Measurements from ENCODE around the gene VAT1. TPM values are rescaled to one million over a fixed set of nuclear protein-coding genes. Genes with fewer than 3 reads are reported as not detected.

VAT1 gene
- total RNA-seq, 1 donor from 2014 or later, result 18.4 TPM

- intact Hi-C loops (cut with micrococcal nuclease), result no loop called here
Observed at GRCh38 chr17:43010667-43011308, 11.4 kb downstream of the VAT1 start.

- intact Hi-C loops (cut with micrococcal nuclease), result loop anchor here (1.0 to 10.0 kb wide), 2 partner anchors 9 to 208 kb away; partner anchors contain the start of genes RPL27 and TMEM106A
Observed at GRCh38 chr17:43006639-43007551, 15.3 kb downstream of the VAT1 start, which contains the start of gene IFI35. TSS of gene IFI35 (plus strand) at chr17:43006784. CDS start at chr17:43006948, 164 bp downstream.

GRCh38 chr17:43003542-43004172 is 18.5 kb downstream of the VAT1 start:
- intact Hi-C loops (cut with micrococcal nuclease), result loop anchor here (10.0 kb wide), 1 partner anchor 211 kb away; the partner anchor contains the start of gene TMEM106A

GRCh38 chr17:43000894-43001293 is 21.3 kb downstream of the VAT1 start:
- intact Hi-C loops (cut with micrococcal nuclease), result loop anchor here (10.0 kb wide), 1 partner anchor 214 kb away; the partner anchor contains the start of gene TMEM106A

DNA sequence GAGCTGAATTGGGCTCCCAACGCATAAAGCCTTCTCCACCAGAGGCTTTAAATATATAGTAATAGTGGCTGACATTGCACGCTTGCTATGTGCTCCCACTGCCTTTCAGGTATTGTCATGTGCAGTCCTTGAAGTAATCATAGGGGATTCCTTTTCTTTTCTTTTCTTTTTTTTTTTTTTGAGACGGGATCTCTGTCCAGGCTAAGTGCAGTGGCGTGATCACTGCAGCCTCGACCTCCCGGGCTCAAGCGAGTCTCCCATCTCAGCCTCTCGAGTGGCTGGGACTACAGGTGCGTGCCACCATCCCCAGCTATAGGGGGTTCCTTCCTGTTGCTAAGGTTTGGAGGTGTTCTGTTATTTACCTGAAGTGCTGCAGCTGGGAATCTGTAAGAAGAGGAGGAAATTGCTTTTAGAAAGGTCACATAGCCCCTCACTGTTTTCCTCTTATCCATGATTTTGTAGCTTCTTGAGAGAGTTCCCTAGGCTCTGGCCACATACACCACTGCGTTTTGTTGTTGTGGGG is 23.1 kb downstream of the VAT1 start:
- intact Hi-C loops (cut with micrococcal nuclease), result loop anchor here (2.0 to 10.0 kb wide), 3 partner anchors 34 to 486 kb away; partner anchors contain the start of genes AARSD1, BRCA1 and DHX8

- intact Hi-C loops (cut with micrococcal nuclease), result loop anchor here (1.0 to 10.0 kb wide), 8 partner anchors 8 to 487 kb away; partner anchors contain the start of genes AARSD1, BRCA1, DHX8 and IFI35
Observed at GRCh38 chr17:42997984-42998938, 23.9 kb downstream of the VAT1 start, which contains the start of gene RPL27. TSS of gene RPL27 (plus strand) at chr17:42998419. CDS start at chr17:42998751, 332 bp downstream.

GRCh38 chr17:42997390-42997983 is 24.7 kb downstream of the VAT1 start:
- intact Hi-C loops (cut with micrococcal nuclease), result loop anchor here (5.0 to 10.0 kb wide), 2 partner anchors 130 to 487 kb away; partner anchors contain the start of genes BRCA1 and DHX8

- intact Hi-C loops (cut with micrococcal nuclease), result loop anchor here (10.0 kb wide), 1 partner anchor 491 kb away; the partner anchor contains the start of gene DHX8
Observed at GRCh38 chr17:42993913-42994312, 28.3 kb downstream of the VAT1 start.

DNA sequence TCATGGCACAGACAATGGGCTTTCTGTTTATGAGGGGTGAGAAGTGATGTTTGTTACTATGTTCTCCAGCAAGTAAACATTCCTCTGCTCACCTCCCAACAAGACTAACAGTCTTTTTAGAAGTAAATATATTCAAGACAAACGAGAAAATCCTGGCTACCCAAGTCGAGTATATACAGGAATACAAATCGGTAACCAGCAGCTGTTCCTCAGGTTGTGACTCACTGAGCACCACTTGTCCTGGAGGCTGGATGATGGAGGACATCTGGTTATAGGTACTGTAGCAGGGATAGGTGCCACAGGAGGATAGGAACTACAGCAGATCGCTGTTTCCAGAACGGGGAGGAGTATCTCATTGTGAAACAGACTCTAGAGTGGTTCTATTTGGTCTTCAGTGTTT is 29.3 kb downstream of the VAT1 start:
- intact Hi-C loops (cut with micrococcal nuclease), result loop anchor here (10.0 kb wide), 1 partner anchor 492 kb away; the partner anchor contains the start of gene DHX8

- intact Hi-C loops (cut with micrococcal nuclease), result loop anchor here (10.0 kb wide), 1 partner anchor 493 kb away; the partner anchor contains the start of gene DHX8
Observed at GRCh38 chr17:42991471-42991870, 30.7 kb downstream of the VAT1 start.

GRCh38 chr17:42989726-42990652 is 32.2 kb downstream of the VAT1 start:
- intact Hi-C loops (cut with micrococcal nuclease), result loop anchor here (10.0 kb wide), 1 partner anchor 495 kb away; the partner anchor contains the start of gene DHX8

- intact Hi-C loops (cut with micrococcal nuclease), result no loop called here
Observed at GRCh38 chr17:42989141-42989540, 33.0 kb downstream of the VAT1 start.

GRCh38 chr17:42985225-42985624 is 37.0 kb downstream of the VAT1 start:
- intact Hi-C loops (cut with micrococcal nuclease), result no loop called here

DNA sequence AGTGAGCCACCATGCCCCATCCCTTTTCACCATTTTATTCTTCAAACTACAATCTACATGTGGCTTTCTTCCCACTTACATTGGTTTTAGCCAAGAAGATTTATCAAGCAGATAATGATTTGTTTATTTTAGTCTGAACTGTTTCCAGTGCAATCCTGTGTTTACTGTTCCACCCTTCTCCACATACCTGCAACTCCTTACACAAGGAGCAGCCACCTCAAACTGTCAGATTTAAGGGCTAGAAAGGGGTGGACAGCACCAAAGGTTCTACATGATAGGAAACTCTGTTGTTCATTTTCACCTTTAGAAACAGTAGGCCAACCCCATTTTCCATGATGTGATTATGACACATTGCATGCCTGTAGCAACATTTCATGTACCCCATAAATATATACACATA is 39.9 kb downstream of the VAT1 start:
- intact Hi-C loops (cut with micrococcal nuclease), result no loop called here

- intact Hi-C loops (cut with micrococcal nuclease), result loop anchor here (1.0 to 2.0 kb wide), 4 partner anchors 17 to 157 kb away; partner anchors contain the start of genes AARSD1, BECN1 and RPL27
Observed at GRCh38 chr17:42980766-42981397, 41.3 kb downstream of the VAT1 start.

DNA sequence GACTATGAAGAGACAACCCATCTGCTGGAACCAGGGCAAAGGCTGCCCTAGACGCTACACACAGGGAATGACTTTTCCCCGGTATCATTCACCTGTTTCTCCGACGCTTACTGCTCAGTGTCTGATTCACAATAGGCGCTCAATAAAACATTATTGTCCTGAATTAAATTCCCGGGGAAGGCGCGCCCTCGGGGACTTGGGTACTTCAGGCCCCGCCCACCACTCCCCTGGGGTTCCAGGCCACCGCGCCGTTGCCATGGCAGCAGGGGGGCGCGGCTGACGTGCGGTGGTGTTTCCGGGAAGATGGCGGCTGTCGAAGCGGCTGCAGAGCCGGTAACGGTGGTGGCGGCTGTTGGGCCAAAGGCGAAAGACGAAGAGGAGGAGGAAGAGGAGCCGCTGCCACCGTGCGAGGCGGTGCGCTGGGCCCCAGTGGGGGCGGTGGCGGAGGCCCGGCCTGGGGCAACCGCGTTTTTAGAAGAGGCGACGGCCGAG is 41.9 kb downstream of the VAT1 start, which contains the start of gene RUNDC1:
Gene RUNDC1, plus strand, starts transcription at position 292 of the 492 bp plus-strand sequence. Its CDS starts 12 bp downstream, at position 304.
- intact Hi-C loops (cut with micrococcal nuclease), result loop anchor here (1.0 to 2.0 kb wide), 4 partner anchors 16 to 156 kb away; partner anchors contain the start of genes AARSD1, BECN1 and RPL27
